ENCODE measurements around the gene GRHPR. TPM values are rescaled to one million over a fixed set of nuclear protein-coding genes. Genes with fewer than 3 reads are reported as not detected.
A peak's percentile ranks its signal among the peaks of the same experiment; 100 is the strongest.

Gene GRHPR
- total RNA-seq = 100 to 1,000 TPM in 2 of 4 donors, 10 to 100 TPM in 2; 79.5 to 157 (median 126) TPM

GRCh38 chr9:37422289-37423104 is at the start of gene GRHPR:
Gene GRHPR, plus strand, starts transcription at chr9:37422696. Its CDS starts 55 bp downstream, at chr9:37422751.
- no peaks in the 10 kb centered on the region for H3K9me3 ChIP-seq
- H3K36me3 ChIP-seq = peaks cover 0 to 12% of the 10 kb centered on the region in 2 donors
- no peaks in the 10 kb centered on the region for H3K27me3 ChIP-seq
- WGBS, 2 donors = 0 to 1% methylated on average over 14 to 17 of the region's 56 CpGs
- peak; percentile 23 to 87 for TF ChIP-seq POLR2A (IDR thresholded peaks at IDR 0.05)
- TF ChIP-seq, protein P1, sequence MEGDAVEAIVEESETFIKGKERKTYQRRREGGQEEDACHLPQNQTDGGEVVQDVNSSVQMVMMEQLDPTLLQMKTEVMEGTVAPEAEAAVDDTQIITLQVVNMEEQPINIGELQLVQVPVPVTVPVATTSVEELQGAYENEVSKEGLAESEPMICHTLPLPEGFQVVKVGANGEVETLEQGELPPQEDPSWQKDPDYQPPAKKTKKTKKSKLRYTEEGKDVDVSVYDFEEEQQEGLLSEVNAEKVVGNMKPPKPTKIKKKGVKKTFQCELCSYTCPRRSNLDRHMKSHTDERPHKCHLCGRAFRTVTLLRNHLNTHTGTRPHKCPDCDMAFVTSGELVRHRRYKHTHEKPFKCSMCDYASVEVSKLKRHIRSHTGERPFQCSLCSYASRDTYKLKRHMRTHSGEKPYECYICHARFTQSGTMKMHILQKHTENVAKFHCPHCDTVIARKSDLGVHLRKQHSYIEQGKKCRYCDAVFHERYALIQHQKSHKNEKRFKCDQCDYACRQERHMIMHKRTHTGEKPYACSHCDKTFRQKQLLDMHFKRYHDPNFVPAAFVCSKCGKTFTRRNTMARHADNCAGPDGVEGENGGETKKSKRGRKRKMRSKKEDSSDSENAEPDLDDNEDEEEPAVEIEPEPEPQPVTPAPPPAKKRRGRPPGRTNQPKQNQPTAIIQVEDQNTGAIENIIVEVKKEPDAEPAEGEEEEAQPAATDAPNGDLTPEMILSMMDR (IDR thresholded peaks at IDR 0.05) = no peak
- peak within 1 kb of the TSS; percentile 48 to 83 (median 56) for H3K4me3 ChIP-seq (replicated peaks in 1 of 3)
- H3K4me1 ChIP-seq = peaks cover 16 to 27% of the 10 kb centered on the region in 2 donors
- DNase-seq = peak; percentile 88 to 91
- intact Hi-C loops (cut with DNase I) = loop anchor here (5.0 kb wide), 1 partner anchor 40 kb away; no protein-coding TSS in a partner anchor
- peak within 1 kb of the TSS; percentile 78 to 87 (median 79) for H3K27ac ChIP-seq

DNA sequence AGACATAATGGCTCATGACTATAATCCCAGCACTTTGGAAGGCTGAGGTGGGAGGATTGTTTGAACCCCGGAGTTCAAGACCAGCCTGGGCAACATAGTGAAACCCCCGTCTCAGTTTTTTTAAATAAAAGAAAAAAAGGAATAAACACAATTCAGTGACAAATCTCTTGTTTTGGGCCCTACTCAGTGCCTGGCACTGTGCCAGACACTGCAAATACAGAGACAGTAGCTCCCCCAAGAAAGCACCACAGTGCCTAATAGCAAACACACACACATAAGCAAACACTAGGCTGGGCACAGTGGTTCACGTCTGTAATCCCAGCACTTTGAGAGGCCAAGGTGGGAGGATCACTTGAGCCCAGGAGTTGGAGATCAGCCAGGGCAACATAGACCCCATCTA is 49.7 kb upstream of the GRHPR start:
- Histone ChIP-seq H3K36me3 (no peaks in the 10 kb centered on the region), H3K27ac (no peak overlapping the region), H3K4me3 (replicated peaks in 1 of 3) (no peak overlapping the region), H3K9me3 (no peaks in the 10 kb centered on the region), H3K4me1 (no peaks in the 10 kb centered on the region), H3K27me3 (no peaks in the 10 kb centered on the region)
- TF ChIP-seq, protein P1 (IDR thresholded peaks at IDR 0.05) = no peak
- no peak for TF ChIP-seq POLR2A (IDR thresholded peaks at IDR 0.05)
- intact Hi-C loops (cut with DNase I) = no loop called here
- no peak for DNase-seq
- WGBS, 2 donors = 80 to 85% methylated on average over 3 of the region's 3 CpGs

GRCh38 chr9:37373621-37374020 is 48.9 kb upstream of the GRHPR start:
- no peaks in the 10 kb centered on the region for H3K4me1 ChIP-seq
- no peak overlapping the region for H3K4me3 ChIP-seq (replicated peaks in 1 of 3)
- H3K9me3 ChIP-seq = no peaks in the 10 kb centered on the region
- no peaks in the 10 kb centered on the region for H3K36me3 ChIP-seq
- H3K27ac ChIP-seq = no peak overlapping the region
- DNase-seq = no peak
- intact Hi-C loops (cut with DNase I) = no loop called here
- H3K27me3 ChIP-seq = no peaks in the 10 kb centered on the region
- TF ChIP-seq POLR2A (IDR thresholded peaks at IDR 0.05) = no peak
- TF ChIP-seq, protein P1 (IDR thresholded peaks at IDR 0.05) = no peak
- WGBS, 2 donors = 87 to 100% methylated on average over 1 of the region's 1 CpG

GRCh38 chr9:37374892-37375291 is 47.6 kb upstream of the GRHPR start:
- intact Hi-C loops (cut with DNase I) = no loop called here
- 88% methylated on average over 6 of the region's 6 CpGs for WGBS, 2 donors

GRCh38 chr9:37377688-37378612 is 44.5 kb upstream of the GRHPR start:
- intact Hi-C loops (cut with DNase I) = no loop called here
- WGBS, 2 donors = 78 to 82% methylated on average over 13 of the region's 13 CpGs
- Histone ChIP-seq H3K9me3 (no peaks in the 10 kb centered on the region), H3K27ac (no peak overlapping the region), H3K36me3 (no peaks in the 10 kb centered on the region), H3K27me3 (no peaks in the 10 kb centered on the region), H3K4me3 (replicated peaks in 1 of 3) (no peak overlapping the region), H3K4me1 (no peaks in the 10 kb centered on the region)
- TF ChIP-seq, protein P1 (IDR thresholded peaks at IDR 0.05) = no peak
- TF ChIP-seq POLR2A (IDR thresholded peaks at IDR 0.05) = no peak
- no peak for DNase-seq

More at GRCh38 chr9:37374892-37375291, 47.6 kb upstream of the GRHPR start:
- Histone ChIP-seq H3K27ac (no peak overlapping the region), H3K4me1 (no peaks in the 10 kb centered on the region), H3K36me3 (no peaks in the 10 kb centered on the region), H3K9me3 (no peaks in the 10 kb centered on the region), H3K4me3 (replicated peaks in 1 of 3) (no peak overlapping the region), H3K27me3 (no peaks in the 10 kb centered on the region)
- no peak for DNase-seq
- TF ChIP-seq POLR2A (IDR thresholded peaks at IDR 0.05) = no peak
